Transverse colon (tissue), 4 donors: ENCODE data around the gene SGPP2. TPM values are rescaled to one million over a fixed set of nuclear protein-coding genes. Genes with fewer than 3 reads are reported as not detected.
A peak's percentile ranks its signal among the peaks of the same experiment; 100 is the strongest.
"Not testable (repeated sequence)": the region's sequence is repeated elsewhere in the genome, so short reads cannot be mapped to it uniquely, and the experiment has no call there.

Experiments used
- DNase-seq: peaks from one replicate; pipeline ENCODE4 v3.0.0-alpha.2; 2019
- H3K27ac ChIP-seq, 4 donors: fragments of 200-600 bp; sonication (generic); 2 replicates each; pipeline ENCODE4 v1.5.1; 2016 to 2018; ENCODE audit warnings: inconsistent platforms in 4 of 4
- H3K27me3 ChIP-seq: fragments of 200-600 bp; sonication (generic); 2 replicates; pipeline ENCODE4 v1.5.1; 2017; ENCODE audit warnings: inconsistent platforms
- H3K36me3 ChIP-seq, 4 donors: fragments of 200-600 bp; sonication (generic); 2 replicates each; pipeline ENCODE4 v1.5.1; 2017 to 2019; ENCODE audit warnings: inconsistent platforms in 4 of 4
- H3K4me1 ChIP-seq, 4 donors: fragments of 200-600 bp; sonication (generic); 2 replicates each; pipeline ENCODE4 v1.5.1; 2017 to 2020; ENCODE audit warnings: inconsistent platforms in 4 of 4
- H3K4me3 ChIP-seq, 4 donors: fragments of 200-600 bp; sonication (generic); 1 replicate in 1 of 4; 2 replicates in 3 of 4; pipeline versions ENCODE4 v1.5.1 to v1.6.1; 2017 to 2019; ENCODE audit warnings: inconsistent platforms in 4 of 4
- H3K9me3 ChIP-seq, 2 donors: fragments of 200-600 bp; sonication (generic); 2 replicates each; pipeline ENCODE4 v1.5.1; 2017 to 2019; ENCODE audit warnings: inconsistent platforms in 2 of 2
- EP300 ChIP-seq: sonication (generic); formaldehyde crosslinking; IDR thresholded peaks from one replicate; pipeline ENCODE4 v1.6.1; 2017; ENCODE audit warnings: antibody characterized with exemption, low read depth
- POLR2A ChIP-seq: fragments of 450-650 bp; IDR thresholded peaks from one replicate; pipeline ENCODE4 v1.6.1; 2016; ENCODE audit warnings: antibody characterized with exemption, mild to moderate bottlenecking, moderate library complexity
- POLR2AphosphoS5 ChIP-seq, 3 donors: sonication (generic); formaldehyde crosslinking; IDR thresholded peaks; one replicate each; pipeline ENCODE4 v1.6.1; 2016; ENCODE audit warnings: antibody characterized with exemption in 3 of 3
- WGBS, 2 donors: methylation state at CpG; one replicate each; pipeline ENCODE4 v1.1.5; 2018; ENCODE audit warnings: low coverage in 1 of 2; 5-methylcytosine and 5-hydroxymethylcytosine counted together
- in situ Hi-C, 4 donors: fragments of 200-750 bp; cut with MboI; loops; one replicate each; pipeline versions ENCODE4 v1.15.0 to v1.15.1; 2017; ENCODE audit warnings: low sequenced_read_pairs in 3 of 4, low pct_ligation_motif_present in 1 of 4, low pct_unique_long_range_greater_than_20kb in 1 of 4
- intact Hi-C: fragments of 100-400 bp; cut with DNase I; formaldehyde crosslinking; loops from one replicate; pipeline ENCODE4 v1.15.1; 2023; ENCODE audit warnings: low total_unique reads
- total RNA-seq, 4 donors: library from RNA; depleted of rRNA; stranded (reverse); fragments of >200 nt; gene quantifications; one replicate each; pipeline ENCODE4 v1.1.0, GENCODE V29; 2016
- TF ChIP-seq, protein P1 (sequence below), 5 experiments: fragments of 200-600 bp in 3 of 5; fragments of 450-650 bp in 2 of 5; sonication (generic) in 3 of 5; IDR thresholded peaks; 1 replicate in 2 of 5; 2 replicates in 3 of 5; pipeline ENCODE4 v1.5.1; 2016 to 2017; ENCODE audit warnings: antibody characterized with exemption in 5 of 5, inconsistent platforms in 3 of 5, mild to moderate bottlenecking in 2 of 5, moderate library complexity in 1 of 5

The SGPP2 gene
- total RNA-seq, 4 donors from 2014 or later: 26.5 to 56.5 (median 48.7) TPM

- DNase-seq: no peak
- Histone ChIP-seq H3K4me1 (peaks cover 0 to 25% (median 7%) of the 10 kb centered on the region in 4 donors), H3K27me3 (no peaks in the 10 kb centered on the region), H3K36me3 (no peaks in the 10 kb centered on the region), H3K9me3 (no peaks in the 10 kb centered on the region), H3K4me3 (no peak overlapping the region), H3K27ac (peak overlapping the region in 1 of 4 donors; percentile 62)
- TF ChIP-seq, protein P1, sequence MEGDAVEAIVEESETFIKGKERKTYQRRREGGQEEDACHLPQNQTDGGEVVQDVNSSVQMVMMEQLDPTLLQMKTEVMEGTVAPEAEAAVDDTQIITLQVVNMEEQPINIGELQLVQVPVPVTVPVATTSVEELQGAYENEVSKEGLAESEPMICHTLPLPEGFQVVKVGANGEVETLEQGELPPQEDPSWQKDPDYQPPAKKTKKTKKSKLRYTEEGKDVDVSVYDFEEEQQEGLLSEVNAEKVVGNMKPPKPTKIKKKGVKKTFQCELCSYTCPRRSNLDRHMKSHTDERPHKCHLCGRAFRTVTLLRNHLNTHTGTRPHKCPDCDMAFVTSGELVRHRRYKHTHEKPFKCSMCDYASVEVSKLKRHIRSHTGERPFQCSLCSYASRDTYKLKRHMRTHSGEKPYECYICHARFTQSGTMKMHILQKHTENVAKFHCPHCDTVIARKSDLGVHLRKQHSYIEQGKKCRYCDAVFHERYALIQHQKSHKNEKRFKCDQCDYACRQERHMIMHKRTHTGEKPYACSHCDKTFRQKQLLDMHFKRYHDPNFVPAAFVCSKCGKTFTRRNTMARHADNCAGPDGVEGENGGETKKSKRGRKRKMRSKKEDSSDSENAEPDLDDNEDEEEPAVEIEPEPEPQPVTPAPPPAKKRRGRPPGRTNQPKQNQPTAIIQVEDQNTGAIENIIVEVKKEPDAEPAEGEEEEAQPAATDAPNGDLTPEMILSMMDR (IDR thresholded peaks at IDR 0.05): no peak
- no peak for TF ChIP-seq POLR2AphosphoS5 (IDR thresholded peaks at IDR 0.05)
- no peak for TF ChIP-seq EP300
- TF ChIP-seq POLR2A: no peak
- in situ Hi-C loops: no loop called here
- intact Hi-C loops: no loop called here
- 75 to 100% methylated on average over 1 to 3 of the region's 3 CpGs for WGBS, 2 donors
Measured at GRCh38 chr2:222577341-222577740, 153.0 kb downstream of the SGPP2 start.

DNA sequence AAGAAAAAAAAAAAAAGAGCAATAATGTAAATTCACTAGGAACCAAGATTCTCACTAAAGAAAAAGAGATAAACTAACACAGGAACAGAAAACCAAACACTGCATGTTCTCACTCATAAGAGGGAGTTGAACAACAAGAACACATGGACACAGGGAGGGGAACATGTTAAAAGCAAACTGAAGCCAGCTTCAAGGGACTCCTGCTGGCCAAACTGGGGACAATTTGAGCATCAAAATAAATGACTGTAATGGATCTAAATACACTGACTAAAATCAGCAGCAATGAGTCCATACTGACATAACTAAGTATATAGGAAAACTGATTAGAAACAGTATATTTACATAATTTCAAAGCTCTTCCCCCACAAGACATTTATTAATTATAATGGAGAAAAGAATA is 158.6 kb downstream of the SGPP2 start:
- Histone ChIP-seq H3K4me1 (no peaks in the 10 kb centered on the region), H3K9me3 (no peaks in the 10 kb centered on the region), H3K36me3 (no peaks in the 10 kb centered on the region), H3K27ac (no peak overlapping the region), H3K4me3 (no peak overlapping the region), H3K27me3 (no peaks in the 10 kb centered on the region)
- no peak for TF ChIP-seq POLR2AphosphoS5 (IDR thresholded peaks at IDR 0.05)
- TF ChIP-seq, protein P1 (IDR thresholded peaks at IDR 0.05): peak in 1 of 5 experiments; percentile 8
- DNase-seq: no peak
- in situ Hi-C loops: no loop called here
- intact Hi-C loops: no loop called here

DNA sequence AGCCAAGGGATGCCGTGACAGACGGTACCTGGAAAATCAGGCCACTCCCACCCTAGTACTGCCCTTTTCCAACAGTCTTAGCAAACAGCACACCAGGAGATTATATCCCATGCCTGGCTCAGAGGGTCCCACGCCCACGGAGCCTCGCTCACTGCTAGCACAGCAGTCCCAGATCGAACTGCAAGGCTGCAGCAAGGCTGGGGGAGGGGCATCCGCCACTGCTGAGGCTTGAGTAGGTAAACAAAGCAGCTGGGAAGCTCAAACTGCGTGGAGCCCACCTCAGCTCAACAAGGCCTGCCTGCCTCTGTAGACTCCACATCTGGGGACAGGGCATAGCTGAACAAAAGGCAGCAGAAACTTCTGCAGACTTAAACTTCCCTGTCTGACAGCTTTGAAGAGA is 160.2 kb downstream of the SGPP2 start:
- H3K4me3 ChIP-seq, H3K27ac ChIP-seq, intact Hi-C loops, H3K36me3 ChIP-seq, H3K9me3 ChIP-seq, H3K27me3 ChIP-seq, in situ Hi-C loops, DNase-seq, H3K4me1 ChIP-seq: not testable (repeated sequence)
- 96% methylated on average over 8 of the region's 8 CpGs; no CpG with 5 or more reads in 1 of the 2 donors for WGBS, 2 donors

- H3K27me3 ChIP-seq: no peaks in the 10 kb centered on the region
- H3K4me1 ChIP-seq: peaks cover 3 to 25% (median 11%) of the 10 kb centered on the region in 4 donors
- H3K36me3 ChIP-seq: no peaks in the 10 kb centered on the region
- no peak overlapping the region for H3K27ac ChIP-seq
- H3K9me3 ChIP-seq: no peaks in the 10 kb centered on the region
- DNase-seq: no peak
- 80 to 100% methylated on average over 1 of the region's 1 CpG for WGBS, 2 donors
- intact Hi-C loops (no loop called here), in situ Hi-C loops (no loop called here)
- H3K4me3 ChIP-seq: no peak overlapping the region
- TF ChIP-seq POLR2A (no peak), EP300 (no peak), POLR2AphosphoS5 (IDR thresholded peaks at IDR 0.05) (no peak)
- TF ChIP-seq, protein P1 (IDR thresholded peaks at IDR 0.05): no peak
Measured at GRCh38 chr2:222591661-222592060, 167.3 kb downstream of the SGPP2 start.

- in situ Hi-C loops: no loop called here
- intact Hi-C loops: no loop called here
- no peak for DNase-seq
- Histone ChIP-seq H3K4me1 (peaks cover 3 to 25% (median 11%) of the 10 kb centered on the region in 4 donors), H3K27me3 (no peaks in the 10 kb centered on the region), H3K27ac (no peak overlapping the region), H3K4me3 (no peak overlapping the region), H3K9me3 (no peaks in the 10 kb centered on the region), H3K36me3 (no peaks in the 10 kb centered on the region)
- 81 to 91% methylated on average over 2 of the region's 2 CpGs for WGBS, 2 donors
- TF ChIP-seq EP300: no peak
- TF ChIP-seq, protein P1 (IDR thresholded peaks at IDR 0.05): no peak
- TF ChIP-seq POLR2A: no peak
- no peak for TF ChIP-seq POLR2AphosphoS5 (IDR thresholded peaks at IDR 0.05)
Measured at GRCh38 chr2:222592176-222592575, 167.8 kb downstream of the SGPP2 start.
